ENCODE measurements around the gene NRXN3.

- TF ChIP-seq CTCF (IDR thresholded peaks at IDR 0.05) (no peak), POLR2A (IDR thresholded peaks at IDR 0.05) (no peak)
These were observed 1485.9 kb downstream of the NRXN3 start for GRCh38 chr14:79656056-79656455.

Data from body of pancreas (tissue), 4 donors.